Karpas-422 (cell line): ENCODE data around the gene MIB2. TPM values are rescaled to one million over a fixed set of nuclear protein-coding genes. Genes with fewer than 3 reads are reported as not detected.

Source experiments
- DNase-seq: peaks from one replicate; pipeline ENCODE4 v3.0.0-alpha.2; 2015
- H2AFZ ChIP-seq: fragments of 200-600 bp; sonication (generic); 2 replicates; pipeline ENCODE4 v1.6.1; 2014; ENCODE audit warnings: antibody characterized with exemption, low read length, mixed read lengths
- H3K27ac ChIP-seq: fragments of 200-600 bp; sonication (generic); 2 replicates; pipeline ENCODE4 v1.5.1; 2014; ENCODE audit warnings: mild to moderate bottlenecking, low read length, moderate library complexity
- H3K27me3 ChIP-seq: fragments of 200-600 bp; sonication (generic); 2 replicates; pipeline ENCODE4 v1.6.1; 2014; ENCODE audit warnings: low read length, mixed read lengths
- H3K36me3 ChIP-seq: fragments of 200-600 bp; sonication (generic); 2 replicates; pipeline ENCODE4 v1.6.1; 2014; ENCODE audit warnings: low read length, mixed read lengths; ENCODE audit not compliant: insufficient read depth
- H3K4me1 ChIP-seq: fragments of 200-600 bp; sonication (generic); 2 replicates; pipeline ENCODE4 v1.6.1; 2014; ENCODE audit warnings: mild to moderate bottlenecking, low read length, mixed read lengths
- H3K4me2 ChIP-seq: fragments of 200-600 bp; sonication (generic); 2 replicates; pipeline ENCODE4 v1.6.1; 2014; ENCODE audit warnings: low read length, low read depth, mild to moderate bottlenecking; ENCODE audit not compliant: poor library complexity, severe bottlenecking
- H3K4me3 ChIP-seq: fragments of 200-600 bp; sonication (generic); 2 replicates; pipeline ENCODE4 v1.5.1; 2014; ENCODE audit warnings: mild to moderate bottlenecking, antibody characterized with exemption, low read length, mixed read lengths
- H3K79me2 ChIP-seq: fragments of 200-600 bp; sonication (generic); 2 replicates; pipeline ENCODE4 v1.6.1; 2014; ENCODE audit warnings: mild to moderate bottlenecking, low read length, mixed read lengths
- H3K9ac ChIP-seq: fragments of 200-600 bp; sonication (generic); 2 replicates; pipeline ENCODE4 v1.6.0; 2014; ENCODE audit warnings: low read length
- H3K9me2 ChIP-seq: fragments of 200-600 bp; sonication (generic), shearing (Covaris generic); replicated peaks from 2 replicates; pipeline ENCODE4 v1.6.0; 2014; ENCODE audit warnings: mild to moderate bottlenecking, low read length, moderate library complexity; ENCODE audit not compliant: insufficient read depth
- H3K9me3 ChIP-seq: fragments of 300-700, 200-600 bp; sonication (generic); 2 replicates; pipeline ENCODE4 v1.6.1; 2014; ENCODE audit warnings: low read length, mixed read lengths
- H4K20me1 ChIP-seq: fragments of 200-600 bp; sonication (generic); 2 replicates; pipeline ENCODE4 v1.6.1; 2014; ENCODE audit warnings: mild to moderate bottlenecking, antibody characterized with exemption, low read length, low read depth; ENCODE audit not compliant: insufficient read depth
- total RNA-seq: library from RNA; depleted of rRNA; stranded (reverse); fragments of >200 nt; shearing (Covaris generic); gene quantifications from 2 replicates; pipeline ENCODE4 v1.2.3, GENCODE V29; 2014; ENCODE audit warnings: low replicate concordance

The MIB2 gene
- total RNA-seq, 1 experiment from 2014 or later, result 24.8 TPM

GRCh38 chr1:1616838-1617237 lies 1.5 kb downstream of the MIB2 start:
- DNase-seq, result no peak
- Histone ChIP-seq H3K27ac (no peak overlapping the region), H2AFZ (no peak overlapping the region), H3K4me3 (peak overlapping the region; percentile 99), H3K9me2 (no peaks in the 10 kb centered on the region), H3K36me3 (no peaks in the 10 kb centered on the region), H3K9me3 (no peaks in the 10 kb centered on the region), H3K4me1 (peaks cover 23% of the 10 kb centered on the region), H3K4me2 (peak overlapping the region; percentile 100), H3K9ac (peak overlapping the region; percentile 100), H4K20me1 (peaks cover 27% of the 10 kb centered on the region), H3K79me2 (peaks cover 14% of the 10 kb centered on the region; the same call in 1 of the 2 replicates), H3K27me3 (no peaks in the 10 kb centered on the region)

- Histone ChIP-seq H3K4me1 (peaks cover 23% of the 10 kb centered on the region), H3K4me2 (peak overlapping the region; percentile 100), H3K27me3 (no peaks in the 10 kb centered on the region), H3K36me3 (no peaks in the 10 kb centered on the region), H4K20me1 (peaks cover 27% of the 10 kb centered on the region), H3K9me3 (no peaks in the 10 kb centered on the region), H3K9ac (no peak overlapping the region), H3K4me3 (no peak overlapping the region), H3K79me2 (peaks cover 14% of the 10 kb centered on the region; the same call in 1 of the 2 replicates), H3K9me2 (no peaks in the 10 kb centered on the region), H3K27ac (no peak overlapping the region), H2AFZ (no peak overlapping the region)
- DNase-seq, result no peak
Observed at GRCh38 chr1:1617516-1617915, 2.2 kb downstream of the MIB2 start.

GRCh38 chr1:1617925-1618324 lies 2.6 kb downstream of the MIB2 start:
- Histone ChIP-seq H3K4me1 (peaks cover 23% of the 10 kb centered on the region), H3K27ac (no peak overlapping the region), H3K27me3 (no peaks in the 10 kb centered on the region), H3K9me3 (no peaks in the 10 kb centered on the region), H2AFZ (no peak overlapping the region), H3K79me2 (peaks cover 14% of the 10 kb centered on the region; the same call in 1 of the 2 replicates), H3K4me2 (no peak overlapping the region), H3K4me3 (no peak overlapping the region), H3K36me3 (no peaks in the 10 kb centered on the region), H4K20me1 (peaks cover 27% of the 10 kb centered on the region), H3K9me2 (no peaks in the 10 kb centered on the region), H3K9ac (no peak overlapping the region)
- no peak for DNase-seq

- no peak overlapping the region for H3K9ac ChIP-seq
- H3K36me3 ChIP-seq, result no peaks in the 10 kb centered on the region
- H3K79me2 ChIP-seq, result peaks cover 14% of the 10 kb centered on the region; the same call in 1 of the 2 replicates
- no peaks in the 10 kb centered on the region for H3K9me2 ChIP-seq
- H3K4me2 ChIP-seq, result no peak overlapping the region
- no peak overlapping the region for H3K4me3 ChIP-seq
- no peak for DNase-seq
- no peaks in the 10 kb centered on the region for H3K27me3 ChIP-seq
- no peaks in the 10 kb centered on the region for H3K9me3 ChIP-seq
- peaks cover 27% of the 10 kb centered on the region for H4K20me1 ChIP-seq
- H3K4me1 ChIP-seq, result peaks cover 23% of the 10 kb centered on the region
- H2AFZ ChIP-seq, result no peak overlapping the region
- no peak overlapping the region for H3K27ac ChIP-seq
Observed at GRCh38 chr1:1618396-1619068, 3.2 kb downstream of the MIB2 start.

GRCh38 chr1:1619917-1620361 lies 4.6 kb downstream of the MIB2 start:
- Histone ChIP-seq H3K36me3 (no peaks in the 10 kb centered on the region), H3K4me3 (no peak overlapping the region), H3K9me2 (no peaks in the 10 kb centered on the region), H3K27me3 (no peaks in the 10 kb centered on the region), H3K9me3 (no peaks in the 10 kb centered on the region), H3K27ac (no peak overlapping the region), H3K4me1 (peaks cover 13% of the 10 kb centered on the region), H3K9ac (no peak overlapping the region), H2AFZ (no peak overlapping the region), H3K79me2 (peaks cover 7% of the 10 kb centered on the region; the same call in 1 of the 2 replicates), H3K4me2 (no peak overlapping the region), H4K20me1 (peaks cover 16% of the 10 kb centered on the region)
- peak; percentile 73 for DNase-seq

- H4K20me1 ChIP-seq, result peaks cover 16% of the 10 kb centered on the region
- H3K4me1 ChIP-seq, result peaks cover 12% of the 10 kb centered on the region
- H3K4me3 ChIP-seq, result no peak overlapping the region
- no peak overlapping the region for H2AFZ ChIP-seq
- no peaks in the 10 kb centered on the region for H3K9me2 ChIP-seq
- H3K4me2 ChIP-seq, result no peak overlapping the region
- no peaks in the 10 kb centered on the region for H3K9me3 ChIP-seq
- no peaks in the 10 kb centered on the region for H3K27me3 ChIP-seq
- no peak overlapping the region for H3K9ac ChIP-seq
- H3K36me3 ChIP-seq, result no peaks in the 10 kb centered on the region
- no peak overlapping the region for H3K27ac ChIP-seq
- no peak for DNase-seq
- H3K79me2 ChIP-seq, result peaks cover 7% of the 10 kb centered on the region; the same call in 1 of the 2 replicates
Observed at GRCh38 chr1:1620433-1621139, 5.3 kb downstream of the MIB2 start.

GRCh38 chr1:1621173-1622009 lies 6.1 kb downstream of the MIB2 start:
- H3K36me3 ChIP-seq, result no peaks in the 10 kb centered on the region
- DNase-seq, result no peak
- H3K27me3 ChIP-seq, result no peaks in the 10 kb centered on the region
- H3K9me2 ChIP-seq, result no peaks in the 10 kb centered on the region
- H4K20me1 ChIP-seq, result peaks cover 13% of the 10 kb centered on the region
- H3K4me3 ChIP-seq, result no peak overlapping the region
- H3K4me1 ChIP-seq, result peaks cover 10% of the 10 kb centered on the region
- no peak overlapping the region for H3K9ac ChIP-seq
- no peak overlapping the region for H2AFZ ChIP-seq
- H3K79me2 ChIP-seq, result peaks cover 5% of the 10 kb centered on the region; the same call in 1 of the 2 replicates
- H3K4me2 ChIP-seq, result no peak overlapping the region
- no peaks in the 10 kb centered on the region for H3K9me3 ChIP-seq
- no peak overlapping the region for H3K27ac ChIP-seq
